Lower leg skin (tissue), 4 donors: ENCODE measurements around the gene LBHD1. TPM values are rescaled to one million over a fixed set of nuclear protein-coding genes. Genes with fewer than 3 reads are reported as not detected.

Source experiments
- DNase-seq, 2 donors: peaks; one replicate each; pipeline ENCODE4 v3.0.0-alpha.2; 2019; ENCODE audit warnings: low spot score in 2 of 2
- H3K4me3 ChIP-seq: fragments of 200-600 bp; sonication (generic); 2 replicates; pipeline ENCODE4 v1.5.1; 2017; ENCODE audit warnings: mild to moderate bottlenecking, low read depth; ENCODE audit not compliant: poor library complexity, severe bottlenecking
- CTCF ChIP-seq, 3 donors: fragments of 450-650 bp; IDR thresholded peaks; one replicate each; pipeline ENCODE4 v1.5.1; 2016; ENCODE audit warnings: antibody characterized with exemption in 3 of 3, mild to moderate bottlenecking in 3 of 3, moderate library complexity in 2 of 3
- POLR2A ChIP-seq, 2 donors: fragments of 450-650 bp; IDR thresholded peaks; one replicate each; pipeline ENCODE4 v1.6.1; 2016 to 2017; ENCODE audit warnings: antibody characterized with exemption in 2 of 2, mild to moderate bottlenecking in 1 of 2, moderate library complexity in 1 of 2
- WGBS, 2 donors: methylation state at CpG; one replicate each; pipeline ENCODE4 v1.1.5; 2018; 5-methylcytosine and 5-hydroxymethylcytosine counted together
- intact Hi-C: fragments of 100-400 bp; cut with DNase I; formaldehyde crosslinking; loops from one replicate; pipeline ENCODE4 v1.15.0; 2023; ENCODE audit warnings: low total_unique reads
- total RNA-seq, 4 donors: library from RNA; depleted of rRNA; stranded (reverse); fragments of >200 nt; gene quantifications; one replicate each; pipeline ENCODE4 v1.1.0, GENCODE V29; 2016

LBHD1 gene
- total RNA-seq, 4 donors from 2014 or later: 2.5 to 4.6 (median 3.1) TPM

- TF ChIP-seq CTCF (IDR thresholded peaks at IDR 0.05): no peak
- no peak for TF ChIP-seq POLR2A (IDR thresholded peaks at IDR 0.05)
- H3K4me3 ChIP-seq: peak overlapping the region; percentile 90
- 1 to 2% methylated on average over 17 of the region's 17 CpGs for WGBS, 2 donors
- no peak for DNase-seq
- intact Hi-C loops: no loop called here
These were observed 845 bp downstream of the LBHD1 start for GRCh38 chr11:62671236-62671607.

DNA sequence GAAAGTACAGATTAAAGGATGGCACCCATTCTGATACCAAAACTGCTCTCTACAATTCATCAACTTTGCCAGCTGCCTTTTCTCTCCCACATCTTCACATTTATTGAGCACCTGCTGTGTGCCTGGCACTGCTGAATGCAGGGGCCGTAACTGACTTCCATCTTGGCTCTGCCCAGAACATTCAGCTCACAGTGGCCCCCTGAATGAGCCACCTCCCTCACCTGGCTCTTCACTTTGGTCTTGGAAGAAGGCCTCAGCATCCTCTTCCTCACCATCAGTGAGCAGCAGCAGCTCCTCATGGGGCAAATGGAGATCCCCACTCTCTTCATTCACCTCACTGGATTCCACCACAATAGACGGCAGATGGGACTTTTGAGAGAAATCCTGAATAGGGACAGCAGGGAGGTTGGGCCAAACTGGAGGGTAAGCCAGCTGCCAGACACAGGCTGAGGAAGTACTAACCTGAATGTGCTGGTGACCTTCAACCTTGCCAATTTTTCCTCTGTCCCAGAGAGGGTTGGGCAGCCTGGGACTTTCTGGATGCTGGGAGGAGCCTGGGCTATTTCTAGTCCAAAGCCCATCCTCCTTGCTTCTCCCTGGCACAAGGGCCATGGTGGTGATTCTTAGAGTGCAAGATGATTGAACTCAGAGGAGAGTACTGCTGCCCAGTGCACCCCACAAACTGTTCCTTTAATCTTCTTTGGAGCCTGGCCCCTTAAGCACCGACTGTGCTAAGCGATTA lies 2.5 kb downstream of the LBHD1 start:
- 63 to 64% methylated on average over 4 of the region's 4 CpGs for WGBS, 2 donors
- intact Hi-C loops: no loop called here
- no peak for DNase-seq
- TF ChIP-seq POLR2A (IDR thresholded peaks at IDR 0.05) (no peak), CTCF (IDR thresholded peaks at IDR 0.05) (no peak)
- no peak overlapping the region for H3K4me3 ChIP-seq

DNA sequence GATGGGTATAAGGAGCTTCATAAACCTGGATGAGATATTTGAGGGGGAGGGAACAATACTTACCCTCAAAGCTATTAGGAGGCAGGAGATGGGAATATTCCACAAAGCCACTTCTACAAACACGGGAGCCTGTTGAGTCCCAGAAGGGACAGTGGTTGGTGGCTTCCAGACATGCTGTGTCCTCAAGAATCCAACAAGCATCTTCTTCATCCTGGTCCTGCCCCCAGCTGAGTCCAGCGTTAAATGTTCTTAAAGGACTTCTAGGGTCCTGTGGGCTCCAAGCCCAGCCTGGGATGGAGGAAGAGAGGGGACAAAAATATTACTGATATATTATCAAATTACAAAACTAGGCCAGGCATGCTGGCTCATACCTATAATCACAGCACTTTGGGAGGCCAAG lies 4.6 kb downstream of the LBHD1 start:
- WGBS, 2 donors: 84 to 87% methylated on average over 2 of the region's 2 CpGs
- H3K4me3 ChIP-seq: no peak overlapping the region
- no peak for DNase-seq
- intact Hi-C loops: no loop called here
- TF ChIP-seq CTCF (IDR thresholded peaks at IDR 0.05): no peak
- TF ChIP-seq POLR2A (IDR thresholded peaks at IDR 0.05): no peak

DNA sequence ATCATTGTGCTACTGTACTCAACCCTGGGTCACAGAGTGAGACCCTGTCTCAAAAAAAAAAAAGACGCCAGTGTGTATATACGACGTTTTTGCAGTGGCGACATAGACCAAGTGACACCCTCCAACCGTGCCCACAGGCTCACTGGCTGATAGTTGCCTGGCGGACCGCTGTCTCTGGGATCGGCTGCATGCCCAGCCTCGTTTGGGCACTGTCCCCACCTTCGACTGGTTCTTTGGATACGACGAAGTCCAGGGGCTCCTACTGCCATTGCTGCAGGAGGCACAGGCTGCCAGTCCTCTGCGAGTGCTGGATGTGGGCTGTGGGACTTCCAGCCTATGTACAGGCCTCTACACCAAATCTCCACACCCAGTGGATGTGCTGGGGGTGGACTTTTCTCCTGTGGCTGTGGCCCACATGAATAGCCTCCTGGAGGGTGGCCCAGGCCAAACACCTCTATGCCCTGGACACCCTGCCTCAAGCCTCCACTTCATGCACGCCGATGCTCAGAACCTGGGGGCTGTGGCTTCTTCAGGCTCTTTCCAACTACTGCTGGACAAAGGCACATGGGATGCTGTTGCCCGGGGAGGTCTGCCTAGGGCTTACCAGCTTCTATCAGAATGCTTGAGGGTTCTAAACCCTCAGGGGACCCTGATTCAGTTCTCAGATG lies 5.7 kb downstream of the LBHD1 start:
- no peak for DNase-seq
- intact Hi-C loops: no loop called here
- peak overlapping the region; percentile 60 for H3K4me3 ChIP-seq
- TF ChIP-seq CTCF (IDR thresholded peaks at IDR 0.05) (no peak), POLR2A (IDR thresholded peaks at IDR 0.05) (no peak)
- 22 to 53% methylated on average over 12 to 16 of the region's 16 CpGs for WGBS, 2 donors

GRCh38 chr11:62665599-62666258 lies 6.3 kb downstream of the LBHD1 start:
- intact Hi-C loops: no loop called here
- WGBS, 2 donors: 1 to 2% methylated on average over 39 of the region's 39 CpGs
- peak overlapping the region; percentile 60 for H3K4me3 ChIP-seq
- no peak for DNase-seq
- TF ChIP-seq POLR2A (IDR thresholded peaks at IDR 0.05) (no peak), CTCF (IDR thresholded peaks at IDR 0.05) (no peak)
